GM21423 (cell line): Measurements from ENCODE around the gene TMEM150B.

Experiments used
- ATAC-seq: cut with Tn5 transposase; IDR thresholded peaks from one replicate; pipeline ENCODE4 v1.9.1; 2021; ENCODE audit warnings: mild to moderate bottlenecking, moderate library complexity; ENCODE audit not compliant: unreplicated experiment

TMEM150B gene

GRCh38 chr19:55355213-55355821 is 30.2 kb upstream of the TMEM150B start:
- ATAC-seq = no peak

DNA sequence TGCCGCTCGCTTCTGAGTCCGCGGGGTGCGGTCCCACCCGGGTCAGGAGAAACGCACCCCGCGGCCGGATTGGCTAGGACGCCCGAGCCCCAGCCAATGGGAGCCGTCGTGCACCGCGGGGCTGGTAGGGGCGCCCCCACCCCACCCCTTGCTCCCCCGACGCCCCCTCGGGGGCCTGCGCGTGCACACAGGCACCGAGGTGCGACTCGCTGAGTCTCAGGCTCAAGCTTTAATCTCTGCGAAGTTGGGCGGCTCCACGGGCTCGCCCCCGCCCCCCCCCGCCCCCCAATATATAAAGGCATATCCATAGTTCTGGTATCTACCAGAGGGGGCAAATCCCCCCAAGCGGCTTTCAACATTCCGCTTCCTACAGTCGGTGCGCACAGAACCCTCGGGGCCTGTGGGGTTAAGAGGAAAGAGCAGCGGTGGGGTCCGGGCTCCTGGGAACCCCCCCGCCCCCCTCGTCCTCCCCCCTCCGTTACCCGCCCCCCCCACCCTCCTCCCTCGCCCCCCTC is 29.6 kb upstream of the TMEM150B start, which contains the start of gene COX6B2:
COX6B2 (minus strand) TSS at position 22 of the 515 bp plus-strand sequence. CDS start 198 bp downstream, outside the sequence.
- no peak for ATAC-seq

GRCh38 chr19:55353803-55354697 is 28.9 kb upstream of the TMEM150B start:
- no peak for ATAC-seq

- no peak for ATAC-seq
These were observed 28.2 kb upstream of the TMEM150B start for GRCh38 chr19:55353356-55353802.

DNA sequence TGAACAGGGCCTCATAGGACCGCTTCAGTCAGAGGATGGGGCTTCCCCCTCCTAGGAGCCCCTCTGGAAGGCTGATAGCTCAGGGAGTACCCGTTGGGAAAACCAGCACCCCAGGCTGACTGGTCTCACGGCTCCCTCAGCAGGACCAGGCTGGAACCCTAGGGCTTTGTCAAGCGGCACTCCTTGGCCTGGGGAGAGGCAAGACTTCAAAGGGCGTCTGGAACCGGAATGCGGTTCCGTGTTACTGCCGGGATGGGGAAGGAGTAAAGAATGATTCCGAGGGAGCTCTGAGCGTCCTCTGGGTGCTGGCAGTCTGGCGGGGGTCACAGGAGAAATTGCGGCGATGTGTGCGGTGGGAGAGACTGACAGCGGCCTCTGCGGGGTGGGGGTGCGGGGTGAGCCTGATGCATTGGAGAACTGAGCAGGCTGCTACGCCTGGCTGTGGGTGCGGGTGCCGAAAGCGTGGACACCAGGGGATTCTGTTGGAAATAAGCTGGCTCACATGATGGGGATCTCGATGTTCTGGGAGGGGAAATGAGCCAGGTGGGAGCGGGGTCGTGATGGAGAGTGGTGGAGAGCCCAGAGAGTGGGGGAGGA is 27.5 kb upstream of the TMEM150B start:
- no peak for ATAC-seq

DNA sequence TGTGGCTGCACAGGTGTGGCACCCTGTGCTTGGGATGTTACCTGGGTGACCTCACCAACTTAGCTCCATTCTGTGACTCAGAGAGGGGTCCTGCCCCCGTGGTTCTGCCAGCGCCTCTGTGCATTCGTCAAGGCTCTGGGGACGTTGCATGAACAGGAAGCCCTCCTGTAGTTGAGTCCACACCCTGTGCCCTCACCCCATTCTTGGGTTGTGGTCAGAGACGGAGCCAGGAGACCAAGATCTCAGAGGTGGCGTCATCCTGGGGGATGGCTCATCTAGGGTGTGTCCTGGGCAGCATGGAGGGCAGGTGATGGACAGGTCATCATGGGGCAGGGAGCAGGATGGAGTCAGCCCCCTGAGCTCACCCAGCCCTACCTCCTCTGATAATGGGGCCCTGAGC is 26.9 kb upstream of the TMEM150B start:
- ATAC-seq = no peak

DNA sequence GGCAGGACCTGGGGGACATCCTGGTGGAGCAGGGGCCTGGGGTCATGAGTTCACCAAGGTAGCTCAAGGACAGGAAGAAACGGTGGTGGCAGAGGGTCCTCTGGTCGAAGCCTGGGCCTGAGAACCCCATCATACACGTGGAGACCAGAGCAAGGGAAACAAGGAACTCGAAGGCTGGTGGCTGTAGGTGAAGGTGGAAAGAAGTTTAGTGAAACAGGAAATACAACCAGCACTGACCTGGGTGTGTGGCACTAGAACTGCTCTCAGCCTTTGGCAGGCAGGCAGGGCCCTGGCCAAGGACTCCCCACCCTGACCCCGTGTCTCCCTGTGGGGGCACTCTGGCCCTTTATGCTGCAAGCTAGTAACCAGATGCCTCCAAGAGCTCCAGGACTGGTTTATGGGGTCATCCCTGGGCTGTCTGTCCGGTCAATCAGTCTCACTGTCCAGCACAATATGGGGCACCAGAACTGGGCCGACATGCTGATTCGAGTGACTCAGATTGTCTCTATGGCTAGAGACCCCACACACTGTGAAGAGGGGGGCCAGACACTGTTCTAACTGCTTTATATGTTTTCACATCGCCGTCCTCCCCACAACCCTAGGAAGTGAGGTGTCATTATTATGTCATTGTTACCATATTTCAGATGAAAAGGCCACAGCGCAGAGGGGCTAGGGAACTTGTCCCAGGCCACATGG is 25.6 kb upstream of the TMEM150B start:
- no peak for ATAC-seq

GRCh38 chr19:55348317-55349034 is 23.3 kb upstream of the TMEM150B start:
- no peak for ATAC-seq

DNA sequence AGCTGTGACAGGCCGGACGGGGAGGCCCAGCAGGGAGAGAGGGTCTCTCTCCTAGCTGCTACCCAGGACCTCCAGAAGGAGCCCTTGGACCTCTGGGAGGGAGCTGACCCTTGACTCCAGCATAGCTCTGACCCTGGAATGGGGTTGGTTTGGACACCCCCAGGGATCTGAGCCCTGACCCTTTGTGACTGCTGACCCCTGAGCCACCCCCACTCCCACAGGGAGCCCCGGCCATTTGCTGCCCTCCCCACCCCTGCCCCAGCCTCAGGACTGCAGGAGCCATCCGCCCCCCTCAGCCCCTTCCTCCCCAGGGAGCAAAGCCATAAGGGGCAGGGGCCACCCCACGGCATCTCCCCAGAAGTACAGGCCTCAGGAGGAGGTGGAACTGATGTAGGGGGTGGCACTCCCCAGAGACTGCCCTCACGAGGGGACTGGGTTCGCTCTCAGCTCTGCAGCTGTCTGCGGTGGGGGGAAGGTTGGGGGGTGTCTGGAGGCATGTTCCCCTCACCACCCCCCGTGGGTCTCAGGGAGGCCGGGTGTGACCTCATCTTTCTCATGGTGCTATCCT is 22.4 kb upstream of the TMEM150B start:
- no peak for ATAC-seq

GRCh38 chr19:55346725-55347441 is 21.7 kb upstream of the TMEM150B start:
- ATAC-seq = no peak

DNA sequence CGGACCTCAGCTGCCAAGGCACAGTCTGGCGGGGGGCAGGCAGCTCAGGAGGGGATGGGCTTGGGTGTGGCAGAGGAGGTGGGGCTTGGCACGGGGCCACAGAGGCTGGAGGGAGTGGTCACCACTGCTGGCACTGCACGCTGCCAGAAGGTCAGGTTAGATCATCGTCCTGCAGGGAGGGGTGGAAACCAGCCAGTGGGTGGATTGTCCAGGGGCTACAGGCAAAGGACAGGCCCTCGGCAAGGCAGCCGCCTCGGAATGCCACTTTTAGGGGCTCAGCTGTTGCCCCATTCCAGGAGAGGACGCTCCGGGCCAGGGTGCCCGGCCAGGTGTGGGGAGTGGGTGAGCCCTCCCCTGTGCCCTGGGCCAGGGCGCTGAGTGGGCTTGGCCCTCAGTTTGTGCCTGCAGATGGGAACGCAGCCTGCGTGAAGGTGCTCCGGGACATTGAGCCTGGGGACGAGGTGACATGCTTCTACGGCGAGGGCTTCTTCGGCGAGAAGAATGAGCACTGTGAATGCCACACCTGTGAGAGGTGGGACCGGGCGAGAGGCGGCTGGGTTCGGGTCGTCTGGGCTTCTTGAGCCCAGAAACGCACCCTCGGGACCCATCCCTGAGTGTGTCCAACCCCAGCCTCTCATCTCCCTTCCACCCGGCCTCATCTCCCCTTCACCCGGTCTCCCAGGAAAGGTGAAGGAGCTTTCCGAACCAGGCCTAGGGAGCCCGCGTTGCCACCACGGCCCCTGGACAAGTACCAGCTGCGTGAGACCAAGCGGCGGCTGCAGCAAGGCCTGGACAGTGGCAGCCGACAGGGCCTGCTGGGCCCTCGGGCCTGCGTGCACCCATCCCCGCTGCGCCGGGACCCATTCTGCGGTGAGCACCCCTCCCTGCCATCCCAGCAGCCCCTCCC is 20.9 kb upstream of the TMEM150B start:
- no peak for ATAC-seq

DNA sequence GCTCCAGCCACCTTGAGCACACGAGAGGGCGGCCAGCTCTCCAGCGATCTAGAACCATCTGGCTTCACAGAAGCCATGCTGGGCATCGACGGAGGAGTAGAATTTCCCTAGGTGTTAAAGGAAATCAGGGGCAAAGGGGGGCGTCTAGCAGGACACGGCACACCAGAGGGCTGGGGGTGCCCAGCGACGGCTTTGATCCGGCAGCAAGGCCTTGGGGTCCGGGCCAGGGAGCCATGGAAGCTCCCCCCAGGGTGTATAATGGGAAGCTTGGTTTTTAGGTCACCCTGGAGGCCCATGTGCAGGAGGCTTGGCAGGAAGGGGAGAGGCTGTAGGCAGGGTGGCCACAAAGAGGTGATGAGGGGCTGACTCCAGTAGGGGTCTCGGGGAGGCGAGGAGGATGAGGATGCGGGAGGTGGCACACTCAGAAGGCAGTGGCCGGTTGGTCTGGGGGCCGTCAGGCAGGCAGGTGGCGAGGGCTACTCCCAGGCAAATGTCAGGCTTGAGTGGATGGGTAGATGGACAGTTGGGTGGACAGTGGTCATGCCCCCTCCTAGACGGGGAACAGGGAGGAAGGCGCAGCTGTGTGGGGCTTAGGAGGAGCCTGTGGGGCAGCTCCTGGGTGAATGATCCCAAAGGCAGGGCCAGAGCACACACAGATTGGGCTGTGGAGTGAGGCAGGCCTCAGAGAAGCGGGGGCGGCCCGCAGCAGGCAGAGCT is 20.1 kb upstream of the TMEM150B start:
- no peak for ATAC-seq

DNA sequence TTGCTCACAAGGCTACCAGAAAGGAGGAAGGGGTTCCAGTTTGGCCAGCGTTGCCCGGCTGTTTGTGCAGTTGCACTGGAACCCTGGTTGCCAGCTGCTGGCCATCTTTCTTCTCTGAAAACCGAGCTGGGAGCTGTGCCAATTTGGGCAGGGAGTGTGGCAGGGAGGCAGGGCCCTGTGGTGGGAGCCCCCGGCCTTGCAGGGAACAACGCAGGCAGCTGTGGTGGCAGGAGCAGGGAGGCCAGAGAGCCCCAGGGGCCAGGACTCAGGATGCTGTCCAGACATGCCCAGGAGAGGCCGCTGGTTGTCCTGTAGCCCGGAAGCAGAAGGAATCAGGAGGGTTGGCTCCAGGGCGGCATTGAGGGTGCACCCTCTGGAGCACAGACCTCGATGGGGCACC is 19.3 kb upstream of the TMEM150B start:
- ATAC-seq = no peak

- ATAC-seq = no peak
These were observed 16.7 kb upstream of the TMEM150B start for GRCh38 chr19:55341595-55342531.

- no peak for ATAC-seq
These were observed 16.0 kb upstream of the TMEM150B start for GRCh38 chr19:55341171-55341588.

- no peak for ATAC-seq
These were observed 15.6 kb upstream of the TMEM150B start for GRCh38 chr19:55340784-55341147.
